Cardiac septum (tissue), 1 donor: Measurements from ENCODE around the gene PRKCA. TPM values are rescaled to one million over a fixed set of nuclear protein-coding genes. Genes with fewer than 3 reads are reported as not detected.

Experiments
- DNase-seq: peaks from one replicate; pipeline ENCODE4 v3.0.0-alpha.2; 2020; ENCODE audit warnings: low spot score
- intact Hi-C: fragments of 100-400 bp; cut with DNase I; formaldehyde crosslinking; loops from one replicate; pipeline ENCODE4 v1.14.0; 2022
- total RNA-seq: library from RNA; stranded (reverse); fragmentation: NEBNext Ultra II Directional; extraction: Animal tissue kit (Norgen Biotek cat#: 25700); gene quantifications from one replicate; pipeline ENCODE4 v1.2.1, GENCODE V29; 2021
- donor health status: DM: no; HTN: no; CAD: no.

Gene PRKCA
- total RNA-seq, 1 donor from 2014 or later: 15.0 TPM

DNA sequence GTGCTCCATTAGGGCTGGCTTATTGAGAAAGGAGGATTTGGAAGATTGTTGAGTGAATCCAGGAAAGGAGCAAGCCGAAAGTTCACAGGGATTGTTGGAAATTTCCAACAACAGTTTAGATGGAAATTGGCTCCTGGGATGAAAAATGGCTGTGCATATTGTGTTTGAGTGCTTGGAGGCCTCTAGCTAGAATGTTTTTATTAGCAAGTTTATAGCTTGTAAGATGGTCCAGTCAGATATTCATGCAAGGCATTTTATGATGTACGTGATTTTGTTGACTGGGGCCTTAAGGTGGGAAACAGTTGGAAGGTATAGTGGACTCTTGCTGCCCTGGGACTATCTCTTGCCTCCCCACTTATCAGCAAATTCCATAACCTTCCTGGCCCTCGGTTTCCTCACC lies 216.7 kb downstream of the PRKCA start:
- no peak for DNase-seq
- intact Hi-C loops: no loop called here

GRCh38 chr17:66520999-66521398 lies 218.6 kb downstream of the PRKCA start:
- intact Hi-C loops: no loop called here
- DNase-seq: no peak

- DNase-seq: no peak
- intact Hi-C loops: no loop called here
Measured at GRCh38 chr17:66522591-66523272, 220.3 kb downstream of the PRKCA start.

DNA sequence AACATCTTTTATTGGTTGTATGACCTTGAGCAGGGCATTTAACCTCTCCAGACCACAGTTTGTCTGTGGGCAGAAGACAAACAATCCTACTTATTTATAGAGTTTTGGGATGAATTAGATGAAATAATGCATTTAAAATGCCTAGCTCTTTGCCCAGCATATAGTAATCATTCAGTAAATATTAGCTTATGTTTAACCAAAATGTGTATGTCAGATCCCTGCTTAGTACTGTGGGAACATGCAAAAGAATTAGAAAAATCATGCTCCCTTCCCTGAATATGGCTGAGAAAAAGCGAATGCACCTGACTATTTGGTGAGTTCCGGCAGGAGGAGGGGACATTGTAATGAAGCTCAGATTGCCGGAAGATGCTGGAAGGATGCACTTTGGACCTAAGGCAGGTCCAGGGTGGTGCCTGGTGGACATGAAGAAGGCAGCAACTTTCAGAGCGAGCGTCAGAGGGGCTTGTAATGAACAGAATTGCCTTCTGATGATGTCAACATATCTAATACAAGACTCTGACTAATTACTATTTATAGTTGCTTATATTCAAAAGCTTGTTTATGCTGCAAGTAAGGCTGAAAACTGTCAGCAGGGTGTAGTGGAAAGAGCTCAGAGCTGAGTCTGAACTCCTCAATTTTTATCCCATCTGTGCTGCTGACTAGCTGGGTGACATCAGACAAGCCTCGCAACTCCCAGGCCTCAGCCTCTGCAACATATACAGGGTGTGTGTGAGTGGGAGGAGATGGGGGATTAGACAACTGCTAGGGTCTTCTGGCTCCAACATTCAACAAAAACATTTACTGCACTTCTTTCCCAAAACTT lies 221.2 kb downstream of the PRKCA start:
- no peak for DNase-seq
- intact Hi-C loops: no loop called here

- intact Hi-C loops: no loop called here
- no peak for DNase-seq
Measured at GRCh38 chr17:66524877-66525276, 222.5 kb downstream of the PRKCA start.

DNA sequence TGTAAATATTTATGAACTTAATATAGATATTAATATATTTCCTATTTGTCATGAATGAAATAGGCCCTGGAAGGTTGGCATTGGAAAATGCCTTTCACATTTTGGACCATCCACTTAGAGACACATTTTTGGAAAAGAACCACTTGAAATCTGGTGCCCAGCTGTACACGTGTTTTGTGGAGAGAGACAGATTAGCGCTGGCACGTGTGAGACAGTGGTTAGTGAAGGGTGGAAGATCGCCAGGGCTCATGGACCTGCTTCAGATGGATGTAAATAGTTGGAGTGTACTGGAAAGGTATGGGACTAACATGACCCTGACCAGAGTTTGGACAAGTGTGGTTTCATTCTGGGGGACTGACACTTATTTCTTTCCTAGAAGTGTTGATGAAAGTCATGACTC lies 222.9 kb downstream of the PRKCA start:
- intact Hi-C loops: no loop called here
- no peak for DNase-seq

GRCh38 chr17:66526827-66527226 lies 224.4 kb downstream of the PRKCA start:
- no peak for DNase-seq
- intact Hi-C loops: no loop called here

GRCh38 chr17:66527335-66527734 lies 224.9 kb downstream of the PRKCA start:
- no peak for DNase-seq
- intact Hi-C loops: no loop called here

DNA sequence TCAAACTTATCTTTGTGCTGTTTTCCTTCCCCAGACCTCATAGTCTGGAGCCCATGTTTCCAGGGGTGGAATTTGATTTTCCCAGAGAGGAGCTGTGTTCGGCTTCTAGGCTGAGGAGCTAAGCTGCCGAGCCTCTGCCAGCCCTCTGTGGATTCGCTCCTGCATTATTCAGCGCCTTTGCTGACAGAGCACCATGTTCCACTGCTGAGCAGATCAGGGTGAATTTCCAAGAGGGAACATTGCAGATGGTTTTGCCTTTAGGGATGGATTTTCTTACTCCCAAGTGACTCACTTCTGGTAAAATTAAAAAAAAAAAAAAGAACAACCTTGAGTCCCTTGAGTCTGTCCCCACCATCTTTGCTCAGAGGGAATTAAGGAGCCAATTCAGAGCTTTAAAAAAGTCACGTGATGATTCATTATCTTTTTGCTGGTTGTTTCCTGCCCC lies 229.5 kb downstream of the PRKCA start:
- no peak for DNase-seq
- intact Hi-C loops: no loop called here

- intact Hi-C loops: no loop called here
Measured at GRCh38 chr17:66533572-66533971, 231.2 kb downstream of the PRKCA start.

GRCh38 chr17:66533986-66534385 lies 231.6 kb downstream of the PRKCA start:
- no peak for DNase-seq
- intact Hi-C loops: no loop called here

More at GRCh38 chr17:66533572-66533971, 231.2 kb downstream of the PRKCA start:
- DNase-seq: no peak

- DNase-seq: no peak
- intact Hi-C loops: no loop called here
Measured at GRCh38 chr17:66535611-66536010, 233.2 kb downstream of the PRKCA start.

DNA sequence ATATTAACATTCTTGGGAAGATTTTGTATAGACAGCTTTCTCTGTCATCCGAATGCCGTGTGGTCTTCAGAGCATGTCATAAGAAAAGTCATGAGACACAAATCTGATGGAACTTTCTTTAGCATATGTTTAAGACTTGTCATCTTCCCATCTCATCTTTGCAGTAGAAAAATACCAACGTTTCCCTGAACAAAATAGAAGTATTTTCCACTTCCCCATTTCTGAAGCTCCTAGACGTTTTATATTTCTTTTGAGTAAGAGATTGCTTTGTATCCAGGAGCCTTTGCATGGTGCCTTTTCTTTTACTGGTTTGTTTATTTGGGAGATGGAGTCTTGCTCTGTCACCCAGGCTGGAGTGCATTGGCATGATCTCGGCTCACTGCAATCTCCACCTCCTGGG lies 235.1 kb downstream of the PRKCA start:
- intact Hi-C loops: no loop called here
- no peak for DNase-seq

DNA sequence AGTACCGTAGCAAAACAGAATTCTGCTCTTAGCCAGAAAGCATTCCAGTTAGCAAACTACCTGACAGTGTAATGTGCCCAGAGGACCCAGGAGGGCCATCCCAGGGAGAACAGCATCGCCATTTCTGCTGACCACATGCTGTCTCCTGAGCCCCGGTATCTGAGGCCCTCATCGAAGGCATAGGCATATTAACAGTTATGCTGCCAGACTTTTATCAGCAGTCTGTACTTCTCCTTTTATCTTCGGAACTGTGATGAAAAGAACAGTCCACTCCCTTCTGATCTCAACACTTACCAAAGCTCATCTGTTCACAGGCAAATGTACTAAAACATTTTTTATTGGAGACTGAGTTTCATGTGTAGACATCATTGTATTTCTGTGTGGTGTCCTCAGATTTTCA lies 236.4 kb downstream of the PRKCA start:
- DNase-seq: no peak
- intact Hi-C loops: no loop called here

DNA sequence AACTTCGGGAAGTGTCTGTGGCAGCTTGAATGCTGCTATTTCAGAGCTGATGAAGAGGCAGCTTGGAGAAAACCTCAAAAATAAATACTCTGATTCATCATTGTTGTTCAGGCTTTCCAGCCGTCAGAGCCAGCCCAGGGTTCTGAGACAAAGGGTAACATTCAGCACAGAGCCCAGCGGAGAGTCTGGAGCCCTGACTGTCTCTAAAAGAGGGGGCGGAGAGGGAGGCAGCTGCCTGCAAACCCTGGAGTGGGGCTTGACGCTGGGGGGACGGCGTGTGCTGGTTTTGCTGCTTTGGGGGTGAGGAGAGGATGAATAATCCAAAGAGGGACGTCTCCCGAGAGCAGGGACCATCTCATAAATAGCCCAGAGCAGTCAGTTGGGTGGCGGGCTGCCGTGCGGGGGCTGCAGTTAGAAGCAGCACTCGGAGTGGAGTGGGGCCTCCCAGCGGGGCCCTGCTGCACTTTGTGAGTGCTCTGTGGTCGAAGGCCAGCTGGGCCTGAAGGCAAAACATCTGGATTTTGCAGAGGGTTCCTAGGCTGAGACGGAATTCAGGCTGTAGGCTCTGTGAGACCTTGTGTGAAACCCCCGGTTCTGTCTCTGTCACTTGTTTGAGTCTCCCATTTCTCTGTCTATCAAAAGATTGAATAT lies 237.8 kb downstream of the PRKCA start:
- intact Hi-C loops: no loop called here
- DNase-seq: no peak

DNA sequence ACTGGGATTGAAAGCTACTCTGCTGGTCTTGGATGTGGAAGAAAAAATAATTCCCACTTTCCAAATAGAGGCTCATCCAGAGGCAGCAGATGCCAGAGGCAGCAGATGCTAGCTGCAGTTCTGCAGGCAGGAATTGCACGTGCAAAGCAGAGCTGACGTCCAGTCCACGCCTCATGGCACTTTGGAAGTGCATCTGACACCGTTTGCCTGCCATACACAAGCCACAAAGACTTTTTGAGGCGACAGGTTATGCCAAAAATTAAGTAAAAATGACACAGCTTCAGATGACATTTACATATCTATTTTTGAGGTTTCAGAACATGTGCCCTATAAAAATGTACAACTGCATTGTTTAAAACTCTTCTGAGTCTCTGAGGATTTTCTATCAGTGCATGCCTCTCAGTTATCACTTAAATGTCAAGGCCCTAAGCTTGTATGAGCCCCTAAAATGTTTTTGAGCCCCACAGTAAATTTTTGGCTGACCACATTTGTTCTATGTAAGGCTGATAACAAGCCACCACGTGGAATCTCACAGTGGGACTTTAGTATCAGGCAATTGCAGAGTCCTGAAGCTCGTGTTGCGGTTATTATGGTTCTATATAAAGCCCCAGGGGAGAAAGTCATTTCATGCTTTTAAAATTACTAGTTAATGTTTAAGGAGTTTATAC lies 239.2 kb downstream of the PRKCA start:
- DNase-seq: no peak
- intact Hi-C loops: no loop called here

DNA sequence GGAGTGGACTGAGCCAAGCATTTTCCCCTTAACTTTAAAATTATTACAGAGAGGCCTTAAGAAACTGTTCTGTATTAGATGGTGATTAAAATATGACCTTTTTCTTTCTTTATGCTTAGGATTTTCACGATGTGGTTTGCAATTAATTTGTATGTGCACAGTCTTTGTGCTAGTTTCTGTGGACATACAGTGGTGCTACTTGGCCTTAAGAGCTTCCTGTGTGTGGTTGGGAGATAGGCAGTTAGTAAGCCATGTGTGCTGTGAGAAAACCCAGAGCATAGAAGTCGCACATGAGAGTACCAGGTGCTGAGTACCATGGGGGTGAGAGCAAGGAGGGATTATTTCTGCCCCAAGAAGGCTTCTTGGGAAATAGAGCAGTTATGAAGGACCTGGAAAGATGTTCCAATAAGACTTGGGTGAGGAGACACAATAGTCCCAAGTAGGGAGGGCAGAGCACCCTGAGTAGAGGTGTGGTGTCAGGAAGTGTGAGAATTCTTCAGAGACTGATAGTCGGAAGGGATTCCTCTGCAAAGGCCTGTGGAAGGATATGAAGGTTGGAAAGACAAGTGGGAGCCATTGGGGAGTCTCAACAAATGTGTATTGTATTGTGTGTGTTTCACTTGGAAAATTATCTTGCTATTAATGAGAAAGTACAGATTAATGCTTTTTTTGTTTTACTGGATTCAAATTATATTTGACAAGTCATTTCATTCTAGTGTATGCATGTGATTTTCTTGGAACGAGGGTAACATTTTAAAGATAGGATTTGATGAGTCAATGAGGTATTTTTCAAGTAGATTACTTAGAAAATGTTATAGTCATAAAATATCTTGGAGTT lies 239.9 kb downstream of the PRKCA start:
- intact Hi-C loops: no loop called here
- DNase-seq: no peak

DNA sequence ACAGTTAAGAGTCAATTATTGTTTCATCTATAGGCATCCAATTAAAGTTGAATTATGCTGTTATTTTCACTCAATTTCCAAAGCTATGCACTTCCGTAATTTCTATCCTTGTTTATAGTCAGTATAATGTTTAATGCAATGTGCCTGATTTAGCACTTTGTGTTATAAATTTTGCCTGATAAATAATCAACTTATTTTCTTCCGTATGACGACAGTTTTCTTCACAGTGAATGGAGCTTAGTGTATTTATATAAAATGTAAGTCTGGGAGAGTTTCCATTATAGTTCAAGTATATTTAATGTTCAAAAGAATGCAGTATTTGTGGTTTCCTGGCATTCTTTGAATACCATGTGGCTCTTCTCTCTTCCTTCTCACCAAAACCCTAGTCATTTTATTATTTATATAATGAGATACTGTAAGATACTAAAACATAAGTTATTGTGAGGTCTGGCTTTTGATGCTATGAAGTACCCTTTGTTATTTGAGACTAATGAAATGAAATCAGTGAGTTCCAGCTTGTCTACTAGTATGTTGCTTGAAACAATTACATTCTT lies 240.6 kb downstream of the PRKCA start:
- DNase-seq: no peak
- intact Hi-C loops: no loop called here

GRCh38 chr17:66543526-66543925 lies 241.1 kb downstream of the PRKCA start:
- no peak for DNase-seq
- intact Hi-C loops: no loop called here
